ENCODE data around the gene SLC16A8.

SLC16A8 gene

GRCh38 chr22:38028344-38029130 lies 55.4 kb downstream of the SLC16A8 start:
- DNase-seq (ENCODE audit: low spot score), result no peak

Data from kidney tubule cell (primary cell).